Lung microvascular endothelial cell (primary cell): ENCODE results near the gene TMEM156. TPM values are rescaled to one million over a fixed set of nuclear protein-coding genes. Genes with fewer than 3 reads are reported as not detected.
"Not testable (repeated sequence)": the region's sequence is repeated elsewhere in the genome, so short reads cannot be mapped to it uniquely, and the experiment has no call there.

Experiments used
- DNase-seq, 2 donors: peaks; one replicate each; pipeline versions ENCODE4 v3.0.0 to v3.0.0-alpha.2; 2010; ENCODE audit warnings: low read depth in 2 of 2
- total RNA-seq: library from RNA; depleted of rRNA; stranded (reverse); fragments of >200 nt; gene quantifications from 2 replicates; pipeline ENCODE4 v1.2.1, GENCODE V29; 2014

TMEM156 gene
- total RNA-seq, 1 donor from 2014 or later, result under 0.01 TPM

- DNase-seq, result peak; percentile 85 to 92
These were observed 11.7 kb upstream of the TMEM156 start for GRCh38 chr4:39043861-39044363.

- peak in 1 of 2 donors; percentile 82 for DNase-seq
These were observed 11.1 kb upstream of the TMEM156 start for GRCh38 chr4:39043058-39043860.

GRCh38 chr4:39042366-39042765 is 10.2 kb upstream of the TMEM156 start:
- no peak for DNase-seq

- DNase-seq, result no peak
These were observed 6.9 kb upstream of the TMEM156 start for GRCh38 chr4:39039108-39039507.

GRCh38 chr4:39037941-39038340 is 5.7 kb upstream of the TMEM156 start:
- no peak for DNase-seq

- DNase-seq, result peak in 1 of 2 donors; percentile 75
These were observed 5.2 kb upstream of the TMEM156 start for GRCh38 chr4:39037491-39037825.

GRCh38 chr4:39036172-39036571 is 4.0 kb upstream of the TMEM156 start:
- peak in 1 of 2 donors; percentile 78 for DNase-seq

GRCh38 chr4:39031590-39032020 is 604 bp downstream of the TMEM156 start:
- DNase-seq, result not testable (repeated sequence)

- no peak for DNase-seq
These were observed 1.5 kb downstream of the TMEM156 start for GRCh38 chr4:39030725-39031124.

- DNase-seq, result no peak
These were observed 2.2 kb downstream of the TMEM156 start for GRCh38 chr4:39029752-39030694.

- DNase-seq, result no peak
These were observed 6.1 kb downstream of the TMEM156 start for GRCh38 chr4:39026096-39026495.

- DNase-seq, result peak in 1 of 2 donors; percentile 70
These were observed 6.6 kb downstream of the TMEM156 start for GRCh38 chr4:39025552-39026085.

- DNase-seq, result no peak
These were observed 7.8 kb downstream of the TMEM156 start for GRCh38 chr4:39024311-39024865.

GRCh38 chr4:39023059-39023458 is 9.2 kb downstream of the TMEM156 start:
- no peak for DNase-seq

GRCh38 chr4:39022241-39022640 is 10.0 kb downstream of the TMEM156 start:
- DNase-seq, result no peak

GRCh38 chr4:39021631-39022030 is 10.6 kb downstream of the TMEM156 start:
- no peak for DNase-seq

- DNase-seq, result peak in 1 of 2 donors; percentile 69
These were observed 12.1 kb downstream of the TMEM156 start for GRCh38 chr4:39020130-39020529.

GRCh38 chr4:39014028-39014427 is 18.2 kb downstream of the TMEM156 start:
- no peak for DNase-seq

- no peak for DNase-seq
These were observed 27.5 kb downstream of the TMEM156 start for GRCh38 chr4:39004758-39005157.

- DNase-seq, result not testable (repeated sequence)
These were observed 30.2 kb downstream of the TMEM156 start for GRCh38 chr4:39002058-39002457.

GRCh38 chr4:38995660-38996005 is 36.6 kb downstream of the TMEM156 start:
- peak in 1 of 2 donors; percentile 67 for DNase-seq

GRCh38 chr4:38994135-38994534 is 38.1 kb downstream of the TMEM156 start:
- DNase-seq, result no peak
